ENCODE results near the gene CELSR1.
A peak's percentile ranks its signal among the peaks of the same experiment; 100 is the strongest.

CELSR1 gene

GRCh38 chr22:46586123-46586519 is 48.7 kb upstream of the CELSR1 start:
- Histone ChIP-seq H3K9me3 (ENCODE audit: insufficient read depth, low read length) (no peaks in the 10 kb centered on the region), H3K36me3 (replicated peaks; ENCODE audit: low read depth, low read length) (peaks cover 8% of the 10 kb centered on the region), H3K4me3 (ENCODE audit: low read length) (peak overlapping the region; percentile 81; the same call in 1 of the 2 replicates), H3K4me2 (ENCODE audit: low read length) (peak overlapping the region; percentile 97), H3K9ac (ENCODE audit: low read length) (peak overlapping the region; percentile 98; the same call in 1 of the 2 replicates), H4K20me1 (ENCODE audit: insufficient read depth, low read length) (peaks cover 15% of the 10 kb centered on the region), H3K79me2 (ENCODE audit: low read length) (peaks cover 86% of the 10 kb centered on the region), H2AFZ (ENCODE audit: low read depth, low read length) (no peak overlapping the region), H3K27me3 (ENCODE audit: low read depth, low read length) (no peaks in the 10 kb centered on the region), H3K27ac (ENCODE audit: low read length) (peak overlapping the region; percentile 91), H3K4me1 (ENCODE audit: low read length) (peaks cover 59% of the 10 kb centered on the region)
- TF ChIP-seq EZH2phosphoT487 (IDR thresholded peaks at IDR 0.05; ENCODE audit: low read depth) (no peak), CTCF (IDR thresholded peaks at IDR 0.05; ENCODE audit: low read depth, low read length) (no peak)

- Histone ChIP-seq H3K4me1 (ENCODE audit: low read length) (peaks cover 53% of the 10 kb centered on the region), H3K4me2 (ENCODE audit: low read length) (no peak overlapping the region)
- no peak for TF ChIP-seq CTCF (IDR thresholded peaks at IDR 0.05; ENCODE audit: low read depth, low read length)
- no peak for TF ChIP-seq EZH2phosphoT487 (IDR thresholded peaks at IDR 0.05; ENCODE audit: low read depth)
Measured at GRCh38 chr22:46585340-46586122, 48.1 kb upstream of the CELSR1 start.

GRCh38 chr22:46584081-46584921 is 46.9 kb upstream of the CELSR1 start:
- no peak for TF ChIP-seq EZH2phosphoT487 (IDR thresholded peaks at IDR 0.05; ENCODE audit: low read depth)
- no peak for TF ChIP-seq CTCF (IDR thresholded peaks at IDR 0.05; ENCODE audit: low read depth, low read length)
- peaks cover 27% of the 10 kb centered on the region for H4K20me1 ChIP-seq (ENCODE audit: insufficient read depth, low read length)
- no peak overlapping the region for H3K4me2 ChIP-seq (ENCODE audit: low read length)
- peaks cover 84% of the 10 kb centered on the region for H3K79me2 ChIP-seq (ENCODE audit: low read length)
- peaks cover 41% of the 10 kb centered on the region for H3K4me1 ChIP-seq (ENCODE audit: low read length)
- no peak overlapping the region for H3K27ac ChIP-seq (ENCODE audit: low read length)
- H3K36me3 ChIP-seq (replicated peaks; ENCODE audit: low read depth, low read length): peaks cover 9% of the 10 kb centered on the region
- H3K9ac ChIP-seq (ENCODE audit: low read length): no peak overlapping the region
- H3K4me3 ChIP-seq (ENCODE audit: low read length): no peak overlapping the region
- no peak overlapping the region for H2AFZ ChIP-seq (ENCODE audit: low read depth, low read length)
- no peaks in the 10 kb centered on the region for H3K9me3 ChIP-seq (ENCODE audit: insufficient read depth, low read length)
- H3K27me3 ChIP-seq (ENCODE audit: low read depth, low read length): no peaks in the 10 kb centered on the region

More at GRCh38 chr22:46585340-46586122, 48.1 kb upstream of the CELSR1 start:
- Histone ChIP-seq H3K36me3 (replicated peaks; ENCODE audit: low read depth, low read length) (peaks cover 9% of the 10 kb centered on the region), H3K27ac (ENCODE audit: low read length) (no peak overlapping the region), H2AFZ (ENCODE audit: low read depth, low read length) (no peak overlapping the region), H3K9me3 (ENCODE audit: insufficient read depth, low read length) (no peaks in the 10 kb centered on the region), H3K27me3 (ENCODE audit: low read depth, low read length) (no peaks in the 10 kb centered on the region), H3K9ac (ENCODE audit: low read length) (no peak overlapping the region), H3K4me3 (ENCODE audit: low read length) (no peak overlapping the region), H3K79me2 (ENCODE audit: low read length) (peaks cover 84% of the 10 kb centered on the region), H4K20me1 (ENCODE audit: insufficient read depth, low read length) (peaks cover 18% of the 10 kb centered on the region)

- Histone ChIP-seq H4K20me1 (ENCODE audit: insufficient read depth, low read length) (peaks cover 34% of the 10 kb centered on the region), H3K4me3 (ENCODE audit: low read length) (no peak overlapping the region), H3K9ac (ENCODE audit: low read length) (no peak overlapping the region), H3K4me1 (ENCODE audit: low read length) (peaks cover 41% of the 10 kb centered on the region), H3K36me3 (replicated peaks; ENCODE audit: low read depth, low read length) (peaks cover 9% of the 10 kb centered on the region), H3K4me2 (ENCODE audit: low read length) (no peak overlapping the region), H3K27me3 (ENCODE audit: low read depth, low read length) (no peaks in the 10 kb centered on the region), H3K9me3 (ENCODE audit: insufficient read depth, low read length) (no peaks in the 10 kb centered on the region), H2AFZ (ENCODE audit: low read depth, low read length) (no peak overlapping the region), H3K79me2 (ENCODE audit: low read length) (peaks cover 84% of the 10 kb centered on the region), H3K27ac (ENCODE audit: low read length) (no peak overlapping the region)
- TF ChIP-seq EZH2phosphoT487 (IDR thresholded peaks at IDR 0.05; ENCODE audit: low read depth): no peak
- no peak for TF ChIP-seq CTCF (IDR thresholded peaks at IDR 0.05; ENCODE audit: low read depth, low read length)
Measured at GRCh38 chr22:46583571-46583970, 46.2 kb upstream of the CELSR1 start.

Measured in OCI-LY3 (cell line).